K562 (cell line): Measurements from ENCODE around the gene TNPO3. TPM values are rescaled to one million over a fixed set of nuclear protein-coding genes. Genes with fewer than 3 reads are reported as not detected.

ENCODE experiments used
- ATAC-seq: fragments of 200-7000 bp; cut with Tn5 transposase; 3 replicates; pipeline ENCODE4 v1.9.1; 2020; ENCODE audit warnings: moderate library complexity
- BruUV-seq: library from RNA; stranded (reverse); fragments of 400-500 nt; replicated peaks from 2 replicates; lab custom pipeline; 2021; lab: Mats Ljungman, UMichigan
- CTCF ChIA-PET: fragments of 300-600 bp; formaldehyde crosslinking; extraction: SDS; loops from one replicate; lab custom pipeline; 2021; ENCODE audit warnings: low intra/inter-chr PET ratio; lab: Yijun Ruan, JAX
- POLR2A ChIA-PET: fragments of 300-600, 350-650 bp; sonication (Branson Sonifier 250); formaldehyde crosslinking; extraction: SDS; loops from one replicate; lab custom pipeline; 2021; ENCODE audit warnings: antibody characterized with exemption, inconsistent platforms; lab: Yijun Ruan, JAX
- DNase-seq, 4 experiments: peaks; one replicate each; pipeline versions ENCODE4 v3.0.0 to v3.0.0-alpha.2; 2011 to 2018; ENCODE audit warnings: low spot score in 3 of 4, mixed read lengths in 3 of 4; ENCODE audit errors: extremely low read depth in 1 of 4
- FAIRE-seq: peaks from 2 replicates; lab custom pipeline; 2011; peaks lifted over from hg19 to GRCh38; lab: Jason Lieb, UNC
- H2AFZ ChIP-seq: 2 replicates; pipeline ENCODE4 v1.6.0; 2011; ENCODE audit warnings: low read depth, low read length, control low read depth, inconsistent platforms
- H3K27ac ChIP-seq: fragments of 200-600 bp; 3 replicates; pipeline ENCODE4 v1.8.0; 2011; ENCODE audit warnings: low read depth, mild to moderate bottlenecking, control low read depth, inconsistent platforms, low read length, moderate library complexity, mixed read lengths; ENCODE audit errors: extremely low read depth
- H3K27me3 ChIP-seq, 2 experiments: fragments of 300-600 bp in 1 of 2; 2 replicates in 1 of 2; 3 replicates in 1 of 2; pipeline versions ENCODE4 v1.6.0 to v1.8.0; 2011; ENCODE audit warnings: inconsistent platforms in 2 of 2, low read length in 2 of 2, mild to moderate bottlenecking in 1 of 2, mixed read lengths in 1 of 2, moderate library complexity in 1 of 2; ENCODE audit not compliant: control insufficient read depth in 2 of 2, insufficient read depth in 2 of 2
- H3K36me3 ChIP-seq: fragments of 300-600 bp; 3 replicates; pipeline ENCODE4 v1.8.0; 2011; ENCODE audit warnings: mild to moderate bottlenecking, low read length, inconsistent platforms; ENCODE audit not compliant: control insufficient read depth, insufficient read depth
- H3K4me1 ChIP-seq, 2 experiments: fragments of 200-600 bp in 1 of 2; replicated peaks in 1 of 2; 2 replicates in 1 of 2; 3 replicates in 1 of 2; pipeline versions ENCODE4 v1.5.1 to v1.8.0; 2011; ENCODE audit warnings: inconsistent platforms in 2 of 2, low read length in 2 of 2, mild to moderate bottlenecking in 1 of 2, mixed read lengths in 1 of 2, moderate library complexity in 1 of 2; ENCODE audit not compliant: control insufficient read depth in 2 of 2, insufficient read depth in 2 of 2
- H3K4me2 ChIP-seq: 2 replicates; pipeline ENCODE4 v1.6.1; 2011; ENCODE audit warnings: low read length, control low read depth, inconsistent platforms, mixed read lengths; ENCODE audit not compliant: insufficient read depth
- H3K4me3 ChIP-seq: fragments of 200-600 bp; sonication (generic), shearing (Covaris generic); 2 replicates; pipeline ENCODE4 v1.5.1; 2016; ENCODE audit warnings: control low read depth, inconsistent platforms
- H3K79me2 ChIP-seq: fragments of 200-600 bp; 3 replicates; pipeline ENCODE4 v1.8.0; 2011; ENCODE audit warnings: low read length, inconsistent platforms; ENCODE audit not compliant: control insufficient read depth, insufficient read depth
- H3K9ac ChIP-seq, 2 experiments: 2 replicates each; pipeline versions ENCODE4 v1.6.0 to v1.6.1; 2011; ENCODE audit warnings: low read depth in 2 of 2, low read length in 2 of 2, control low read depth in 1 of 2, inconsistent platforms in 1 of 2, mild to moderate bottlenecking in 1 of 2, mixed read lengths in 1 of 2; ENCODE audit not compliant: insufficient read depth in 1 of 2
- H3K9me1 ChIP-seq: one replicate; pipeline ENCODE4 v1.6.0; 2011; ENCODE audit warnings: inconsistent platforms, mild to moderate bottlenecking, low read length, moderate library complexity; ENCODE audit not compliant: control insufficient read depth, insufficient read depth
- H3K9me3 ChIP-seq: replicated peaks from 2 replicates; pipeline ENCODE4 v1.5.1; 2011; ENCODE audit warnings: low read depth, low read length, inconsistent platforms; ENCODE audit not compliant: control insufficient read depth, insufficient read depth
- H4K20me1 ChIP-seq: replicated peaks from 2 replicates; pipeline ENCODE4 v1.6.1; 2011; ENCODE audit warnings: low read length, inconsistent platforms, mixed read lengths; ENCODE audit not compliant: control insufficient read depth, insufficient read depth
- C11orf30 ChIP-seq: fragments of 450-650 bp; IDR thresholded peaks from 2 replicates; pipeline ENCODE4 v1.6.1; 2016; ENCODE audit warnings: low read depth, mild to moderate bottlenecking
- MAFK ChIP-seq: IDR thresholded peaks from 2 replicates; pipeline ENCODE4 v1.6.1; 2011; ENCODE audit warnings: low read length, improper control_type of control experiment
- NRF1 ChIP-seq, 2 experiments: fragments of 450-650 bp; IDR thresholded peaks in 1 of 2; conservative IDR thresholded peaks in 1 of 2; 2 replicates each; pipeline ENCODE4 v1.6.1; 2014; ENCODE audit warnings: mild to moderate bottlenecking in 2 of 2
- RAD51 ChIP-seq: fragments of 450-650 bp; IDR thresholded peaks from 2 replicates; pipeline ENCODE4 v1.7.1; 2016; ENCODE audit warnings: low read depth, mild to moderate bottlenecking, borderline replicate concordance
- ZKSCAN1 ChIP-seq: fragments of 150-350 bp; IDR thresholded peaks from 2 replicates; pipeline ENCODE4 v1.6.1; 2016; ENCODE audit warnings: low read depth, low read length
- ZNF316 ChIP-seq: fragments of 450-650 bp; IDR thresholded peaks from 2 replicates; pipeline ENCODE4 v1.6.1; 2016
- ZNF584 ChIP-seq: fragments of 200-800 bp; sonication (Bioruptor generic); IDR thresholded peaks from 2 replicates; pipeline ENCODE4 v1.6.1; 2016; ENCODE audit warnings: low read depth, mild to moderate bottlenecking, missing genetic modification characterization, missing compliant biosample characterization
- WGBS: fragments of 100-300 bp; shearing (Covaris generic); methylation state at CpG from one replicate; pipeline ENCODE4 v1.1.6; 2016; ENCODE audit warnings: low coverage, mixed read lengths; ENCODE audit not compliant: insufficient coverage; ENCODE audit errors: missing lambda C conversion rate; 5-methylcytosine and 5-hydroxymethylcytosine counted together
- in situ Hi-C: fragments of 300-500 bp; cut with MboI; formaldehyde crosslinking; loops from 4 replicates; pipeline ENCODE4 v1.15.0; 2018; ENCODE audit warnings: inconsistent platforms, mixed read lengths
- intact Hi-C: fragments of 100-400 bp; cut with micrococcal nuclease; formaldehyde crosslinking; loops from 2 replicates; pipeline ENCODE4 v1.14.2; 2022
- polyA plus RNA-seq, 8 experiments: library from polyadenylated mRNA; depleted of rRNA in 4 of 8; stranded (reverse) in 5 of 8; unstranded in 3 of 8; fragments of >200 nt; fragmentation: Nextera tagmentation in 2 of 8; fragmentation: Illumina TruSeq in 1 of 8; extraction: Ambion mirVana in 2 of 8; extraction: Trizol in 1 of 8; gene quantifications; 2 replicates each; pipeline versions ENCODE4 v1.2.1 to v1.2.3, GENCODE V29; 2011 to 2014; ENCODE audit warnings: inconsistent platforms in 1 of 8, missing spikeins in 1 of 8
- total RNA-seq, 7 experiments: library from RNA; depleted of rRNA in 6 of 7; stranded (reverse); fragments of >200 nt in 6 of 7; fragmentation: Illumina TruSeq in 2 of 7; extraction: Trizol in 2 of 7; gene quantifications; 2 replicates each; pipeline versions ENCODE4 v1.2.1 to v1.2.3, GENCODE V29; 2011 to 2021; ENCODE audit warnings: low replicate concordance in 1 of 7
- TF ChIP-seq, protein P1 (sequence below): fragments of 450-650 bp; formaldehyde crosslinking; IDR thresholded peaks from 2 replicates; pipeline ENCODE4 v1.4.0; 2020; ENCODE audit warnings: mild to moderate bottlenecking, mixed read lengths
- TF ChIP-seq, protein P2 (sequence below): sonication (generic); formaldehyde crosslinking; IDR thresholded peaks from 2 replicates; pipeline ENCODE4 v1.5.0; 2020; ENCODE audit warnings: missing genetic modification reagents

Gene TNPO3
- total and polyA plus RNA-seq, 9 of the 15 experiments (the other 6 are each of a cell fraction or from before 2014, with no cell fraction given) = 35.8 to 125 (median 110) TPM

- H3K27me3 ChIP-seq = peaks cover 66 to 90% of the 10 kb centered on the region in 2 experiments
- CTCF ChIA-PET = no interaction called here
- H3K79me2 ChIP-seq = no peaks in the 10 kb centered on the region
- BruUV-seq = no TSS peak
- H3K9me1 ChIP-seq = no peaks in the 10 kb centered on the region
- no peak overlapping the region for H3K9ac ChIP-seq
- no peak overlapping the region for H3K4me2 ChIP-seq
- no peaks in the 10 kb centered on the region for H3K36me3 ChIP-seq
- POLR2A ChIA-PET = interaction anchor here (0.9 to 2.5 kb wide), 5 partner anchors 11 to 119 kb away, joined by 3 to 8 read pairs (median 4); partner anchors contain the start of gene KCP
- H3K4me3 ChIP-seq = no peak overlapping the region
- no peaks in the 10 kb centered on the region for H3K9me3 ChIP-seq
- DNase-seq (no peak), ATAC-seq (peak; percentile 31; the same call in 2 of the 3 replicates), FAIRE-seq (no peak)
- no peak overlapping the region for H2AFZ ChIP-seq
- H3K4me1 ChIP-seq = peaks cover 0 to 15% of the 10 kb centered on the region in 2 experiments; a peak in 2 of 5 replicates
- in situ Hi-C loops (no loop called here), intact Hi-C loops (no loop called here)
- WGBS = 14% methylated on average over 15 of the region's 15 CpGs
- H4K20me1 ChIP-seq = peaks cover 4% of the 10 kb centered on the region; the same call in 1 of the 2 replicates
- no peak overlapping the region for H3K27ac ChIP-seq
- TF ChIP-seq ZNF584 (CRISPR knock-in tag) (no peak), ZNF316 (peak; percentile 94), MAFK (peak; percentile 88), RAD51 (0 out of 2 replicates have a peak, but pooled peaks have one; percentile 21), ZKSCAN1 (0 out of 2 replicates have a peak, but pooled peaks have one; percentile 43), NRF1 (conservative IDR thresholded peaks at IDR 0.05 in 1 of 2, IDR thresholded peaks at IDR 0.05 in 1 of 2) (peak in 1 of 2 experiments; percentile 28; a peak in 1 of 4 replicates), C11orf30 (peak; percentile 89)
- TF ChIP-seq, protein P1, sequence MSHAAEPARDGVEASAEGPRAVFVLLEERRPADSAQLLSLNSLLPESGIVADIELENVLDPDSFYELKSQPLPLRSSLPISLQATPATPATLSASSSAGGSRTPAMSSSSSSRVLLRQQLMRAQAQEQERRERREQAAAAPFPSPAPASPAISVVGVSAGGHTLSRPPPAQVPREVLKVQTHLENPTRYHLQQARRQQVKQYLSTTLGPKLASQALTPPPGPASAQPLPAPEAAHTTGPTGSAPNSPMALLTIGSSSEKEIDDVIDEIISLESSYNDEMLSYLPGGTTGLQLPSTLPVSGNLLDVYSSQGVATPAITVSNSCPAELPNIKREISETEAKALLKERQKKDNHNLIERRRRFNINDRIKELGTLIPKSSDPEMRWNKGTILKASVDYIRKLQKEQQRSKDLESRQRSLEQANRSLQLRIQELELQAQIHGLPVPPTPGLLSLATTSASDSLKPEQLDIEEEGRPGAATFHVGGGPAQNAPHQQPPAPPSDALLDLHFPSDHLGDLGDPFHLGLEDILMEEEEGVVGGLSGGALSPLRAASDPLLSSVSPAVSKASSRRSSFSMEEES (CRISPR knock-in tag) = no peak
- TF ChIP-seq, protein P2, sequence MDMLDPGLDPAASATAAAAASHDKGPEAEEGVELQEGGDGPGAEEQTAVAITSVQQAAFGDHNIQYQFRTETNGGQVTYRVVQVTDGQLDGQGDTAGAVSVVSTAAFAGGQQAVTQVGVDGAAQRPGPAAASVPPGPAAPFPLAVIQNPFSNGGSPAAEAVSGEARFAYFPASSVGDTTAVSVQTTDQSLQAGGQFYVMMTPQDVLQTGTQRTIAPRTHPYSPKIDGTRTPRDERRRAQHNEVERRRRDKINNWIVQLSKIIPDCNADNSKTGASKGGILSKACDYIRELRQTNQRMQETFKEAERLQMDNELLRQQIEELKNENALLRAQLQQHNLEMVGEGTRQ = peak; percentile 43
These were observed 121.6 kb downstream of the TNPO3 start for GRCh38 chr7:128933180-128933891.
